CD4-positive, alpha-beta T cell treated with Interleukin-1 beta for 1 hour (primary cell): ENCODE data around the gene PLPP1.

Source experiments
- DNase-seq, 2 donors: peaks; one replicate each; pipeline ENCODE4 v3.0.0-alpha.2; 2020 to 2022

Gene PLPP1

DNA sequence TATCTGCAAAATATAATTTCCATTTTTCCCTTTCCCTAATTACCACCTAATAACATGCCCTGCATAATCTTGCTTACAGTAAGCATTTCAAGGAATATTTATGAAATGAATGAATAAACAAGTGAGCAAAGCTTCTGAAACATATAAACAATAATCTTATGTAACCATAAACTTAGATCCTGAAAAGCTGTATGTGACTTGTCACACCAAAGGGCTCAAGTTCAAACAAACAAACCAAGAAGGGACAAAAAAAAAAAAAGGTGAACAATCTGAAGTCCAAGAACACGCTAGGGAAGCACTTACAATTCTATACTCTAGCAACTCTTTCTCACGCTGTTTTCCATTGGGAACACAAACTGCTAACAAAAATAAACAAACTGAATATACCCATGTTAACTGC, 36.3 kb downstream of the PLPP1 start:
- DNase-seq = no peak

DNA sequence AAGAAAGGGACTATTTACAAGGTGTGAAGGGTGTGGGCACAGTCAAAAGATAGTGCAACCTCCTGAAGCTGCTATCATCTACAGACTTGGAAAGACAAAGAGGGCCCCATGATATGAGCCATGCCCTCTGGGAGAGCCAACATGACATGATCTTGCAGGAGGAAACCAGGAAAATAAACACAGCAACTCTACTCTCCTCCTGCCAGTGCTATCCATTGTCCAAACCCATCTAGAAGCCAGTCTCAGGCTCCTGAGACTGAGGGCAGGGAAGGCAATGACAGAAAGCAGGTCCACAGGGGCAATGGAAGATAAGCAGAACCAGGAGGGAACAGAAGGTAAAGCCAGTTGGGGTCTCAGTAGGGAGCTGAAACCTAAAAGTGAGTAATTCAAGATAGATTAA, 37.1 kb downstream of the PLPP1 start:
- no peak for DNase-seq

DNA sequence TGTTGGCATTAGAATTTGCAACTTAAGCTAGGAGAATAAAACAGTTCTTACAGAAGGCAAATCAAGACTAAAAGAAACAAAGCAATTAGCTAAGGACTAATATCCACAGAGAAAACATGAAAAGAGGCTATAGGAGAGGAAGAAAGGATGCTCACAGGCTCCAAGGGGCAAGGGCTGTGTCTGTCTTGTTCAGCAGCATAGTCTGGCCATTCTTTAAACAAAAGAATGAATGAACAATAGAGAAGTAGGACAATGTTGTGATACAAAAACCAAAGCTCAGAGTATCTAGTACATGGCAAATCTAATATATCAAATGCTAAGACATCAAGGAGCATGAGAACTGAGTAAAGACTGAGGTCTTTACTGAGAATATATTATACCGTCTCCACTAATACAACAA, 39.5 kb downstream of the PLPP1 start:
- no peak for DNase-seq

DNA sequence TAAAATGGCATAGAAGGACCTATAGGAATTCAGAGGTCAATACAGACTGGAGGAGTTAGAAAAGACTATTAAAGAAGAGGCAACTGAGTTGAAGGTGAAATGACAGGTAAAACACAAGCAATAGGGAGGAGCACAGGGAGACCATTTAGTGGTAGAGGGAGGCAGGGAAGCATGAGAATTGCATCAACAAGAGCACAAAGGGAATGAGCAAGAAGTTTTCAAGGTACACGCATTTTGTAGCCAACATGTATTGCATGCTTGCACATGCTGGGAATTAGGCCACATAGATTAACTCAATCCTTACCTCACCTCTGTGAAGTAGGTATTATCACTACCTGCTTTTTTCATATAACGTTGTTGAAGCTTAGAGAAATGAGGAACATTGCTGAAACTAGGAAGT, 42.3 kb downstream of the PLPP1 start:
- no peak for DNase-seq

DNA sequence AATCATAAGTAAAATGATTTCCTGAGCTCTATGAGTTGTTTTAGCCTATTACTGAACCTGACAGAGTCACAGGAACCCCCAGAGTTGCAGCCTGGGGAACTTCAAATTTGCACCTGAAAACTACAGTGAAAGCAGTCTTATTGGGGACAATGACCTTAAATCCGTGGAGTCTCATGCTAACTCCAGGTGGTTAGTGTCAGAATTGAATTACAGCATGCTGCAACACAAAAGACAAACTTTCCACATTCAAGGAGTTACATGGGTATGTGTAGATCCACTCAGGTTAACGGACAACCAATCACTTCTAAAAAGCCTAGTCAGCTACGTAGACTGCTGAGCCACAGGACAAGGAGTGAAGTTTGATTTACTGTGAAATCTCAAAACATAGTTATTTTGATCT, 49.7 kb downstream of the PLPP1 start:
- DNase-seq = no peak

DNA sequence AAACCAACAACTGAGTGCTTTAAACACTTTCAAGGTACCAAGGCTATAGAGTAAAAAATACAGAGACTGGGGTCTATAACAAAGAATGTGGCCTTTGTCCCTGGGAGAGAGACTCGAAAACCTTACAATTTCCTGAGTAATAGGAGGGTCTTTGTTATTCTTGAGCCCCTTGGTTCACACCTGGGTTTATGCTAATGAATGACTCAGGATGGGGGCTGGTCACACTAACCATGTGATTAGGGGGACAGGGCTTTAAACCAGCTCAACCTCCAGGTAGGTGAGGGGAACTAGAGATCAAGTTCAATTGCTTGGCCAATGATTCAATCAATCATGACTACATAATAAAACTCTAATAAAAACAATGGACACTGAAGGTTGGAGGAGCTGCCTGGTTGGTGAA, 50.2 kb downstream of the PLPP1 start:
- no peak for DNase-seq

DNA sequence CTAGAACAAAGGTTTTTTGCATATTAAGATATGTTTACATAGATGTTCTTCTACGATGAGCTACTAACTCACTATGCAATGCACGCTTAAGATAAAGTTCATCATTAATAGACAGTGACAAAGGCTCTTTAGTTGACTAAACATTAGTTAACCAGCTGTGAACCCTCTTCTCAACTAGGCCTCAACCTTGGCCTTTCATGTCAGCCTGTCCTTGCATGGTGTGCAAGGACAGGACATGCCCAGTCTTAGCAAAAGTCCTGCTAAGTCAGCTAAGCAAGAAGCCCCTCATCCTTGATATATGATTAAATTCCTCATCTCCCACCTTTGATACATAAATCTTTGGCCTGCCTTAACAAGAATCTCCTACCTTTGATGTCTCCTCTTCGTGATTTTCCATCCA, 50.9 kb downstream of the PLPP1 start:
- DNase-seq = no peak

DNA sequence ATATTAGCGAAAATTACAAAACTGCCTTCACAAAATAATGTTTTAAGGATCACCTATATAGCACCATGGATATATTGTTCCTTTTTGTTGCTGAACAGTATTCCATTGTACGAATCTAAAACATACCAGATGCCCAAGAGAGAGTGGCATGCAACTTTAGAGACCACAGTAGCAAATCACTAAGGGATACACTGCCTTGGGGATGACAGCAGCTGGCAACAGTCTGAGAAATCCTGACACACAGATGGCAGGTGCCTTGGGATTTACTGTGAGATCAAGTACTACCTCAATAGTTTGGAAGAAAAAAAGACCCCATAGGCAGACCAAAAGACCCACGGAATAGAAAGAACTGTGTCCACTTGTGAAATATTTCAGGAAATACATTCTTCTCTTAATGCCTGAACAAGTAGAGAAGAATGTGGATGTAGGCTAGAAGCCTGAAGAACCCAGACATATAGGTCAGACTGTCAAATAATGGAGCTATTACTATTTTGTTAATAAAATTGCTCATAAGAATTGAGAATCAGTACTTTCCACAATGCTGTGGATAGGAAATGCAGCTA, 53.4 kb downstream of the PLPP1 start:
- DNase-seq = no peak

DNA sequence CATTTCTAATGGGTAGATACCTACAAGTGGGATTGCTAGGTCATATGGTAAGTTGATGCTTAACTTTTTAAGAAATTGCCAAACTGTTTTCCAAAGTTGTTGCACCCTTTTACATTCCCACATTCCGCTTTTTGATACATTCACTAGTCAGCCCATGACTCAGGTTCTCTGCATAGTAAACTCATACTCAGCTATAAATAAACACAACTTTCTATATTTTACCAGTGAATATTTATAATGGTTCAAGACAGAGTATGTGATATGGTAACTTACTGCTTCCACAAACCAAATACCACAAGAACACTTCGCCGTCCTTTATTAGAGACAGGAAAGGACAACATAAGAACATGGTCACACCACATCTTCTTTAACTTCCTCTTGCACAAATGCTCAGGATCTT, 54.0 kb downstream of the PLPP1 start:
- DNase-seq = no peak

DNA sequence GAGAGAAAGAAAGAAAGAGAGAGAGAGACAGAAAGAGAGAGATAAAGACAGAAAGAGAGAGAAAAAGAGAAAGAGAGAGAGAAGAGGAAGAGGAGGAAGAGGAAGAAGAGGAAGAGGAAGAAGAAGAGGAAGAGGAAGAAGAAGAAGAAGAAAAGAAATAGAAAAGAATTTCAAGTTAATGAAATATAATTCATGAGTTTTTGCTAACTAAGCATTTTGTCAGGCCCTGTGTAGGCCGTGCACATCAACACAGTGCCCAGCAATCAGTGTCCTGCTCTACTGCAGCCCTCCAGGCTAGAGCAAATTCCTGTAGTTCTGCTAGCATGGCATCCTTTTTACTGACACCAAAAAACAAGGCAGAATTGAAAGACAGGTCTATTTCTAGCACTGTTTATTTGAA, 62.1 kb downstream of the PLPP1 start:
- DNase-seq = no peak

DNA sequence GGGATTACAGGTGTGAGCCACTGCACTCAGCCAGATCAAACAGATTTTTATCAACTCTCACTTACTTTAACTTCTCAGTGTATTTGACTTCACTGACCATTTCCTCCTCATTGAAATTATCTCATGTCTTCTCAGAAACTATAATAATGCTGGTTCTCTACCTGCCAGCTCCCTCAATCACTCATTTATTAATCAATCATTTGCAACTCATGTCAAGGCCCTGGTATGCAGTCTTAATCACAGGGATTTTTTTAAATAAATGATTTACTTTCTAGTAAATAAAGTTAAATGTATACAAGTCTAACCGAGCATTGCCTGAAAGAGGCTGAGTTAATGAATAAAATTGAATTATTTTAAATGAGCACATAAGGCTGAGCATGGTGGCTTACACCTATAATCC, 63.3 kb downstream of the PLPP1 start:
- no peak for DNase-seq

DNA sequence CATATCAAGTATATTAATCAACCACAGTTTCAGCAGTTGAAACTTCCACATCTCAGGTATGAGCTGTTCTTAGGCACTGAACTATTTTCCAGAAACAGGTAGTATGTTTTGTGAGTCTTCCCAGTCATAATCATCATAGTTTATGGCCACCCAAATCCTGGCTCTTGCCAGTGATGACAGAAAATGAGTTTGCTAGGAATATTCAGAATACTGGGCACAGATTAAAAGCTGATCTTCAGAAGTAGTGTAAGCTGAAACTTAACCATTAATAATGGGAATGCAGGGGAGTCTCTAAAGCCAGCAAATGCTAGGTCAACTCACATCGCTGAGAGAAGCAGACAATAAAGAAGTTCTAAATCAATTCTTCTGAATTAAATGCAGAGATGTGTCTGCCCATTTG, 64.5 kb downstream of the PLPP1 start:
- DNase-seq = no peak

DNA sequence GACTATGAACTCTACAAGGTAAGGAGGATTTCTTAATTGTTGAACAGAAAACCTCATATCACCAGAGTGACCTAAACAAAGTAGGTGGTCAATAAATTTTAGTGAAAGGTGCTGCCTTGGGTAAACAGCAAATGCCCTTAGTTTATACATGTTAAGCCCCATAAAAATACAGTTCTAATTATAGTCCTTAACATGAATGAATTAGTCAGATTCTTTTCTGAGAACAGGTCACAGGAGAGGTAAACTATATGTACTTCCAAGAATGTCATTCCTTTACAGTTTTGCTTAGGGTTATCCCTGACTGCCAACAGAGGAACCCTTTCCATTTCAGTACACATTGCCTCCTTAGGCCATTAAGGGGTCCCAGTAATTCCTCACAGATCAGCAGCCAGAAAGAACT, 64.9 kb downstream of the PLPP1 start:
- DNase-seq = no peak

DNA sequence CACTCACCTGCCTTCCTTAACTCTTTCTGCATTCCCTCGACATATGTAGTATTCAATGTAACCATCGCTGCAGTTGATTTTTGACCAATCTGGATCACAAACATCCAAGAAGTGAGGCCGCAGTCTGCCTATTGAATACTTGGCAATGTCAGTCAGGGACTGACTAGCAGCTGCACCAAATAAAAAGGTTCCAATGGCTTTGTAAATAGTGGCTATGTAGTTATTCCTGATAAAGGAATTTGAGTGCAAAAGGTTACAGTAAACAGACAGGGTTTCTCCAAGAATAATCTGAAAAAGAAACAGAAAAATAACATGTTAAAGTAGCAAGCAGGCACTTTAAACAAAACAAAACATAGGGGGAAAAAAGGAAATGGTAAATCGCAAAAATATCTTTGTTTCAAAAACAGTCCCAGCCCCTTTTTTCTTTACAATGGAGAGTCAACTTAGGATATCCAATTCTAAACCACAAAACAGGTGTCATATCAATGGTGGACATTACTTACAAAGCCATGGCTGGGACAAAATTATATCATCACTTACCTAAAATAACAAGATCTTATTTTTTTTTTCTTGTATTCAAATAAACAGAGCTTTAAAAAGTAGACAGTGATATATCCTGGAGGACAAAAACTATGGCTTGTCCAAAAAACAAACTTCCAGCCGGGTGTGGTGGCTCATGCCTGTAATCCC, 66.8 kb downstream of the PLPP1 start:
- DNase-seq = no peak

DNA sequence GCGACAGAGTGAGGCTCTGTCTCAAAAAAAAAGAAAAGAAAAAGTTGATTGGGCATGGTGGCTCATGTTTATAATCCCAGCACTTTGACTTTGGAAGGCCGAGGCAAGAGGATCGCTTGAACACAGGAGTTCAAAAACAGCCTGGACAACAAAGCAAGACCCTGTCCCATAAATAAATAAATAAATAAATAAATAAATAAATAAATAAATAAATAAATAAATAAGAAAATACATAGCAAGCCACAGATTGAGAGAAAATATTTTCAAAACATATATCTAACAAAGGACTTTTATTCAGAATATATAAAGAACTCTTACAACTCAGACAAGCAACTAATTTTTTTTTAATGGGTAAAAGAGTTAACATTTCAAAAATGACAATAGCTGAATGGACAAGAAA, 71.2 kb downstream of the PLPP1 start:
- DNase-seq = no peak

DNA sequence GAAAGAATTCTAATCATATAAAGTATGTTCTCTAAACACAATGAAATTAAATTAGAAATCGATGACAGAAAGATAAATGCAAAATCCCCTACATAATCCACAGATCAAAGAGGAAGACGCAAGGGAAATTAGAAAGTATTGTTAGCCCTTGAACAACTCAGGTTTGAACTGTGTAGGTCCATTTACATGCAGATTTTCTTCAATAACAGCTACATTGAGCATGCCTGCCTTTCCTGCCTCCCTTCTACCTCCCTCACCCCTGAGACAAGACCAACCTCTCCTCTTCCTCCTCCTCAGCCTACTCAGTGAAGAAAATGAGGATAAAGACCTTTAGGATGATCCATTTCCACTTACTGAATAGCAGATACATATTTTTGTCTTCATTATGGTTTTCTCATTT, 75.2 kb downstream of the PLPP1 start:
- no peak for DNase-seq

DNA sequence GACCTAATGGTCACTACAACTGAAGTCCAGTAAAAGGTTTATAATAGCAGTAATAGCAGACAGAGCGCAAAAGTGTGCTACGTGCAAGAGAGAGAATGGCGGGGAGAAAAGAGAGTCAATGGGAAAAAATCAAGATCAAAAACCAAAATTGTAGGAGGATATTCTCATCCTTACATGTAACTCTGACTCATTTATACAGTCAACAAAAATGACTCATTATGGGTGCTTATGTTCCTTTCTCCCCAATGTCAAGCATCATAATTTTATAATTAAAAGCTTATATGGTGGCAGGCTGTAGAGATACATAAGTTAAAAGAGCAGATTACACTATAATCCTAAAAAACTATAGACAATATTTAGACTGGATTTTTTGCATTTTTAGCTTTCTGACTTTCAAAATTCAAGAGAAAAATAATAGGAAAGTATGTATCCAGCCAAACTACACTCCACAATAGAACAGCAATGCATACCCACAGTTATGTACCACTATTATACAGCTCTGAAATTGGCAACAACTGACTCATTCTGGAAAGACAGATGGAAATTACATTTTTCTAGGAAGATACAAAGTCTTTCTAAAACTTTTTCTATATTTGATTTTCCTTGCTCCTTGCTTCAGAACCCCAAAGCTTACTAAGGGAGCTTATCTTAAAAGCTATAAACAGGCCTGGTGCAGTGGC, 78.4 kb downstream of the PLPP1 start:
- DNase-seq = no peak

DNA sequence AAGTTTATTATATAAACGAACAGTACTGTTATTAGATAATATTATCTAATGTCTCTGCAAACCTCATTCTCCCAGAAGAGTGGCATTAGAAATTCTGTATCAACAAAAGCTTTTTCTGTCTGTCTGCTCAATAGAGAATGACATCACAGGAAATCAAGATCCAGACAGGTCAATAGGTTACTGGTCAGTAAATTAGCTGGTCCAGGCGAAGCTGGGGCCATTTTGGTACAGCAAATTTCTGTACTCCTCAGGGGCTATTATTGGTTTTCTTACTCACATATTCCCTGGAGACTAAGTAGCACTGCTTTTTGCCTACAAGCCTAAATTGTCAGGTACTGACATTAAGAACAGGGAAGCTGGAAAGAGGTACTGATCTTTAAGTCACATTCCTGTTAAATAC, 80.5 kb downstream of the PLPP1 start:
- no peak for DNase-seq

DNA sequence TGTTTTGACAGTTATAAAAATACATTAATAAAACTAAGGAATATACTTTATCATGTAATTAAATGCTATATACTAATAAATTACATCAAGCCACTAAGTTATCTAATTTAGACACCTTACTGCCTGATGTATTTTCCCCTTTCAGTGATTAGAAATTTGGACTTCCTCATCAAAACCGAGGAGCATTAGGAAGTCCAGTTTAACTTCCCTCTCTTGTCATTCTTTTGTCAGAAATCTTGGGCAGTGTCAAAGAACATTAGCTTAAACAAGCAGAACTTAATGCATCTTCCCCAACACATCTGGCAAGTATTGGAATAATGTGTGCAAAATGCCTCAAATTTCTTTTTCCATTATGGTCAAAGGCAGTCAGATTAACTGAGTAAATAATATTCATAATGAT, 81.6 kb downstream of the PLPP1 start:
- no peak for DNase-seq

DNA sequence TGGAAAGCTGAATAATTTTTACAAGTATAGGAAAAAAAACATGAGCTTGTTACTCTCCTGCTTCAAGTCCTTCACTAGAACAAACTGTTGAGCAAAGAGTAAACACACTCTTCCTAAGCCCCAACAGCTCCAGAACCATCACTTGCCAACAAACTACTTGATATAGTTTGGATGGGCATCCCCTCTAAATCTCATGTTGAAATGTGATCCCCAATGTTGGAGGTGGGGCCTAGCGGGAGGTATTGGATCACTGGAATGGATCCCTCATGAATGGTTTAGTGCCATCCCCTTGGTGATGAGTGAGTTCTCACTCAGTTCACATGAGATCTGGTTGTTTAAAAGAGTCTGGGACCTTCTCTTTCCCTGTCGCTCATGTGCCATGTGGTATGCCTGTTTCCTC, 82.8 kb downstream of the PLPP1 start:
- DNase-seq = no peak

DNA sequence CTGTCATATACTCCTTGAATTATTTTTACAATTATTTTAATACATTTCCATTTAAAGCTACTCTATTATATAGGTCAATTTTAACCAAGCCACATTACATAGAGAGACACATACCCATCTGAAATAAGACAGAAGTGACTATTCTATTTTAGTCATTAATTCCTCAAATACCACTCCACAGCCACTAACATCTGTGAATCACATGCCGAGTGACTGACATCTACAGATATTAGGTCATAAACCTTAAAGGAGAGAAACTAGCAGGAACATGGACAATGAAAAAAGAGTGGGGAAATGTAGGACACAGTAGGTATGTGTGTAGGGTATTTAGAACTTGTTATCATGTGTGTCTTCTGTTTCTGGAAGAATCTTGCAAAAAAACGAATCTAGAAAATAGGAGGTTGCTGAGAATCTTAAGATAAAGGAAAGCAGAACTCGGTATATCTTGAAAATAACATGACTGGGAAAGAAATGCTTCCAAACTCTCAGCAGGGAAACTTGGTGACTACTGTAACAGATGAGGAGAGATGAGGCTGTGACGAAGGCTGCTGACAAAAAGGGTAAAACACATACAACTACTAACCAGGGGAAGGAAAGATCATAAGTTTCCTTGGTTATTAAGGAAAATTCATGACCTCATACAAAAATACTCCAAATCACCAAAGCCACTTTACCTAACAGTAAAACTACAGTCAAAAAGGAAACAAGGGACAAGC, 84.6 kb downstream of the PLPP1 start:
- no peak for DNase-seq

DNA sequence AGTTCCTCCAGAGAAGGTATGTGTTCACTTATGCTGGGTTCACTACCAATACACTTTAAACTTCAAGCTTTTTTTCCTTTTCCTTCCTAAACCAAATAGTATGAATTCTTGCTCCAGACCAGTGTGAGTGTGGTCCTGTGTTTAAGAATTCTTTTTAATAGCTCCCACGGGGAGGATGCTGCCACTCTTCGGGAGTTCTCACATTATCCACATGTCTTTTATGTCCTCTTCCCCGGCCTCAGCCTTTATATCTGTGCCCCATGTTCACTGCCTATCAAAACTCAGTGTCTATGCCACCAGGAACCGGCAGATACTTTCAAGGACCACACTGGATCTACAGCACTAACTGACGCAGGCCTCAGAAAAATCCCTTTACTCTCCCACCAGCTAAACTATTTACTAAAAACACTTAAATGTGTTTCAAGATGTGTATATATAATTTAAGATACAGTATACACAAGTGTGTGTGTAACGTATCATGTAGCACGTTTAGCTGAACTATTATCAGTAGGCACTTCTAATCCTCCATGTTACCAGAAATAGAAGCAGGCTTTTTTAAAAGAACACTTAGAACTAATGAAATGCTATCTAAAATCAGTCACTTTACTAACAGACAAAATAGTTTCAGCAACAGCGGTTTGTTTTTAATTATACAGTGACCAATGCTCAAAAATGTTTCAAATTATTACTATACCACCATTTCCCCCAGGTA, 88.0 kb downstream of the PLPP1 start:
- no peak for DNase-seq

DNA sequence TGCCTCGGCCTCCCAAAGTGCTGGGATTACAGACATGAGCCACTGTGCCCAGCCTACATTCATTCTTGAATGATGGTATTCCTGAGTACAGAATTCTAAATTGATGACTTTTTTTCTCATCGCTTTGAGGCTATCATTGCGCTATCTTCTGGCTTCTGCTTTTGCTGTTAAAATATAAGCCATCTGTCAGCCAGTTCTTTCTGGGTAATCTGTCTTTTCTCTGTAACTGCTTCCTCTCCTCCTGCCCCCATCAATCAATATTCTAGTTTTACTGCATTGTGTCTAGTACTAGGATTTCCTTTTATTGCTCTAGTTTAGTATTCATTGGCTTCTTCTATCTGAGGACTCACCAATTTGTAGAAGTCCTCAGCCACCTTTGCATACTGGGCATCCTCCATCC, 89.0 kb downstream of the PLPP1 start:
- no peak for DNase-seq

DNA sequence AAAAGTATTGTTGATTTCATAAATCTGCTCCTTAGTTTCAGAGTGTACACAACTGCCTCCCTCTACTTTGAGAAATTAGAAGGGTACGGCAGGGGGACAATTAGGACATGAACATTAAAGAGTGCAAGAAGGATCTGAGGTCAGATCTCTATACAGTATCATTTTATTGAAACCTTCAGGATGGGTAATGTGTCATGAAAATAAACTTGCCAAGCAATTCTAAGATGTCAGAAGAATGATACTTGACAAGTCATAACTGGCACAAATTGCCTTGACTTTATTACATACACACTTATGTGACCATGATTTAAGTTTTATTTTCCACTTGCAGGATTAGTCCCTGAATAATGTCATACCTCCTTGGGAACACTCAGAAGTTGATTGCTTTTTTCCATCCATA, 92.8 kb downstream of the PLPP1 start:
- no peak for DNase-seq
